Measurements from ENCODE around the gene NOL4L. TPM values are rescaled to one million over a fixed set of nuclear protein-coding genes. Genes with fewer than 3 reads are reported as not detected.

NOL4L gene
- total and polyA plus RNA-seq, 2 experiments from 2014 or later: 38.8 to 39.2 TPM

DNA sequence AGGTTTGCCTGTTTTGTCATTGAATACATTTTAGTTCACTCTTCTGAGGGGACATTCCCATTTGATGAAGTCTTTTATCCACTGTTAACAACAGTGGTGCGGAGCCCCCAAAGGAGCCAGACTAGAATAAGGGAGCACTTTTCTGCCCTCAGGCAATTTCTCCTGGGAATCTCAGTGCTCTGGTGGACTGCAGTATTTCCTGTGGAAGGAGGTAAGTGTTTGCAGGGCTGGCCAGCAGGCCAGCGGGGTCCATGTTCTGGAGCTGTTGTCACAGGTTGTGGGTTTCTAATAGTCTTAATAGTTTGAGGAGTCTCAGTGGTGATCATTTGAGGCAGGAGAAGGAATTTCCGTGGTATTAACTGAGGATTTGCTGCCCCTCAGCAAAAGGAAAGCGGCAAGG lies 143.5 kb downstream of the NOL4L start:
- TF ChIP-seq, protein P1, sequence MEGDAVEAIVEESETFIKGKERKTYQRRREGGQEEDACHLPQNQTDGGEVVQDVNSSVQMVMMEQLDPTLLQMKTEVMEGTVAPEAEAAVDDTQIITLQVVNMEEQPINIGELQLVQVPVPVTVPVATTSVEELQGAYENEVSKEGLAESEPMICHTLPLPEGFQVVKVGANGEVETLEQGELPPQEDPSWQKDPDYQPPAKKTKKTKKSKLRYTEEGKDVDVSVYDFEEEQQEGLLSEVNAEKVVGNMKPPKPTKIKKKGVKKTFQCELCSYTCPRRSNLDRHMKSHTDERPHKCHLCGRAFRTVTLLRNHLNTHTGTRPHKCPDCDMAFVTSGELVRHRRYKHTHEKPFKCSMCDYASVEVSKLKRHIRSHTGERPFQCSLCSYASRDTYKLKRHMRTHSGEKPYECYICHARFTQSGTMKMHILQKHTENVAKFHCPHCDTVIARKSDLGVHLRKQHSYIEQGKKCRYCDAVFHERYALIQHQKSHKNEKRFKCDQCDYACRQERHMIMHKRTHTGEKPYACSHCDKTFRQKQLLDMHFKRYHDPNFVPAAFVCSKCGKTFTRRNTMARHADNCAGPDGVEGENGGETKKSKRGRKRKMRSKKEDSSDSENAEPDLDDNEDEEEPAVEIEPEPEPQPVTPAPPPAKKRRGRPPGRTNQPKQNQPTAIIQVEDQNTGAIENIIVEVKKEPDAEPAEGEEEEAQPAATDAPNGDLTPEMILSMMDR (conservative IDR thresholded peaks at IDR 0.05; ENCODE audit: low read depth in 2 of 2): no peak
- TF ChIP-seq CREB1 (CRISPR knock-in tag; IDR thresholded peaks at IDR 0.05; ENCODE audit: low read depth) (no peak), ZNF114 (CRISPR knock-in tag; IDR thresholded peaks at IDR 0.05) (no peak), ZNF331 (CRISPR knock-in tag; IDR thresholded peaks at IDR 0.05; ENCODE audit: low read depth) (no peak), NANOG (IDR thresholded peaks at IDR 0.05; ENCODE audit: borderline replicate concordance) (no peak), EZH2phosphoT487 (IDR thresholded peaks at IDR 0.05; ENCODE audit: unreplicated experiment) (no peak), POLR2AphosphoS5 (IDR thresholded peaks at IDR 0.05; ENCODE audit: low read depth) (no peak), REST (IDR thresholded peaks at IDR 0.05; ENCODE audit: unreplicated experiment) (no peak), STAT1 (IDR thresholded peaks at IDR 0.05; ENCODE audit: unreplicated experiment) (no peak)
- TF ChIP-seq, protein P2, sequence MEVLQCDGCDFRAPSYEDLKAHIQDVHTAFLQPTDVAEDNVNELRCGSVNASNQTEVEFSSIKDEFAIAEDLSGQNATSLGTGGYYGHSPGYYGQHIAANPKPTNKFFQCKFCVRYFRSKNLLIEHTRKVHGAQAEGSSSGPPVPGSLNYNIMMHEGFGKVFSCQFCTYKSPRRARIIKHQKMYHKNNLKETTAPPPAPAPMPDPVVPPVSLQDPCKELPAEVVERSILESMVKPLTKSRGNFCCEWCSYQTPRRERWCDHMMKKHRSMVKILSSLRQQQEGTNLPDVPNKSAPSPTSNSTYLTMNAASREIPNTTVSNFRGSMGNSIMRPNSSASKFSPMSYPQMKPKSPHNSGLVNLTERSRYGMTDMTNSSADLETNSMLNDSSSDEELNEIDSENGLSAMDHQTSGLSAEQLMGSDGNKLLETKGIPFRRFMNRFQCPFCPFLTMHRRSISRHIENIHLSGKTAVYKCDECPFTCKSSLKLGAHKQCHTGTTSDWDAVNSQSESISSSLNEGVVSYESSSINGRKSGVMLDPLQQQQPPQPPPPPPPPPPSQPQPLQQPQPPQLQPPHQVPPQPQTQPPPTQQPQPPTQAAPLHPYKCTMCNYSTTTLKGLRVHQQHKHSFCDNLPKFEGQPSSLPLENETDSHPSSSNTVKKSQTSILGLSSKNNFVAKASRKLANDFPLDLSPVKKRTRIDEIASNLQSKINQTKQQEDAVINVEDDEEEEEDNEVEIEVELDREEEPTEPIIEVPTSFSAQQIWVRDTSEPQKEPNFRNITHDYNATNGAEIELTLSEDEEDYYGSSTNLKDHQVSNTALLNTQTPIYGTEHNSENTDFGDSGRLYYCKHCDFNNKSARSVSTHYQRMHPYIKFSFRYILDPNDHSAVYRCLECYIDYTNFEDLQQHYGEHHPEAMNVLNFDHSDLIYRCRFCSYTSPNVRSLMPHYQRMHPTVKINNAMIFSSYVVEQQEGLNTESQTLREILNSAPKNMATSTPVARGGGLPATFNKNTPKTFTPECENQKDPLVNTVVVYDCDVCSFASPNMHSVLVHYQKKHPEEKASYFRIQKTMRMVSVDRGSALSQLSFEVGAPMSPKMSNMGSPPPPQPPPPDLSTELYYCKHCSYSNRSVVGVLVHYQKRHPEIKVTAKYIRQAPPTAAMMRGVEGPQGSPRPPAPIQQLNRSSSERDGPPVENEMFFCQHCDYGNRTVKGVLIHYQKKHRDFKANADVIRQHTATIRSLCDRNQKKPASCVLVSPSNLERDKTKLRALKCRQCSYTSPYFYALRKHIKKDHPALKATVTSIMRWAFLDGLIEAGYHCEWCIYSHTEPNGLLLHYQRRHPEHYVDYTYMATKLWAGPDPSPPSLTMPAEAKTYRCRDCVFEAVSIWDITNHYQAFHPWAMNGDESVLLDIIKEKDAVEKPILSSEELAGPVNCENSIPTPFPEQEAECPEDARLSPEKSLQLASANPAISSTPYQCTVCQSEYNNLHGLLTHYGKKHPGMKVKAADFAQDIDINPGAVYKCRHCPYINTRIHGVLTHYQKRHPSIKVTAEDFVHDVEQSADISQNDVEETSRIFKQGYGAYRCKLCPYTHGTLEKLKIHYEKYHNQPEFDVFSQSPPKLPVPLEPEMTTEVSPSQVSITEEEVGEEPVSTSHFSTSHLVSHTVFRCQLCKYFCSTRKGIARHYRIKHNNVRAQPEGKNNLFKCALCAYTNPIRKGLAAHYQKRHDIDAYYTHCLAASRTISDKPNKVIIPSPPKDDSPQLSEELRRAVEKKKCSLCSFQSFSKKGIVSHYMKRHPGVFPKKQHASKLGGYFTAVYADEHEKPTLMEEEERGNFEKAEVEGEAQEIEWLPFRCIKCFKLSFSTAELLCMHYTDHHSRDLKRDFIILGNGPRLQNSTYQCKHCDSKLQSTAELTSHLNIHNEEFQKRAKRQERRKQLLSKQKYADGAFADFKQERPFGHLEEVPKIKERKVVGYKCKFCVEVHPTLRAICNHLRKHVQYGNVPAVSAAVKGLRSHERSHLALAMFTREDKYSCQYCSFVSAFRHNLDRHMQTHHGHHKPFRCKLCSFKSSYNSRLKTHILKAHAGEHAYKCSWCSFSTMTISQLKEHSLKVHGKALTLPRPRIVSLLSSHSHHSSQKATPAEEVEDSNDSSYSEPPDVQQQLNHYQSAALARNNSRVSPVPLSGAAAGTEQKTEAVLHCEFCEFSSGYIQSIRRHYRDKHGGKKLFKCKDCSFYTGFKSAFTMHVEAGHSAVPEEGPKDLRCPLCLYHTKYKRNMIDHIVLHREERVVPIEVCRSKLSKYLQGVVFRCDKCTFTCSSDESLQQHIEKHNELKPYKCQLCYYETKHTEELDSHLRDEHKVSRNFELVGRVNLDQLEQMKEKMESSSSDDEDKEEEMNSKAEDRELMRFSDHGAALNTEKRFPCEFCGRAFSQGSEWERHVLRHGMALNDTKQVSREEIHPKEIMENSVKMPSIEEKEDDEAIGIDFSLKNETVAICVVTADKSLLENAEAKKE (CRISPR knock-in tag; IDR thresholded peaks at IDR 0.05): no peak
- TF ChIP-seq, protein P3, sequence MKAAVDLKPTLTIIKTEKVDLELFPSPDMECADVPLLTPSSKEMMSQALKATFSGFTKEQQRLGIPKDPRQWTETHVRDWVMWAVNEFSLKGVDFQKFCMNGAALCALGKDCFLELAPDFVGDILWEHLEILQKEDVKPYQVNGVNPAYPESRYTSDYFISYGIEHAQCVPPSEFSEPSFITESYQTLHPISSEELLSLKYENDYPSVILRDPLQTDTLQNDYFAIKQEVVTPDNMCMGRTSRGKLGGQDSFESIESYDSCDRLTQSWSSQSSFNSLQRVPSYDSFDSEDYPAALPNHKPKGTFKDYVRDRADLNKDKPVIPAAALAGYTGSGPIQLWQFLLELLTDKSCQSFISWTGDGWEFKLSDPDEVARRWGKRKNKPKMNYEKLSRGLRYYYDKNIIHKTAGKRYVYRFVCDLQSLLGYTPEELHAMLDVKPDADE (IDR thresholded peaks at IDR 0.05): no peak
- H3K4me1 Mint-ChIP-seq: peaks cover 26% of the 10 kb centered on the region
- Histone ChIP-seq H2AFZ (no peak overlapping the region), H3K4me2 (no peak overlapping the region), H3K4me1 (ENCODE audit: insufficient read depth) (peaks cover 26% of the 10 kb centered on the region), H3F3A (replicated peaks; ENCODE audit: low read depth) (peaks cover 5% of the 10 kb centered on the region), H3K79me2 (replicated peaks; ENCODE audit: insufficient read depth) (no peaks in the 10 kb centered on the region), H3K9me2 (ENCODE audit: insufficient read depth) (no peaks in the 10 kb centered on the region), H4K20me1 (replicated peaks; ENCODE audit: insufficient read depth) (peaks cover 36% of the 10 kb centered on the region), H3K4me3 (no peak overlapping the region), H3K27ac (ENCODE audit: low read depth) (no peak overlapping the region), H3K36me3 (ENCODE audit: insufficient read depth) (peaks cover under 1% of the 10 kb centered on the region; the same call in 1 of the 2 replicates), H3K27me3 (ENCODE audit: insufficient read depth) (no peaks in the 10 kb centered on the region)
- H3K27ac Mint-ChIP-seq: no peak overlapping the region
- H3K4me3 Mint-ChIP-seq: no peak overlapping the region
- DNase-seq (ENCODE audit: low spot score): no peak
- no peak for ATAC-seq
- peaks cover 1% of the 10 kb centered on the region for H3K27me3 Mint-ChIP-seq (ENCODE audit: insufficient read depth, low read depth, poor library complexity)
- no peaks in the 10 kb centered on the region for H3K9me3 Mint-ChIP-seq
- H3K36me3 Mint-ChIP-seq (ENCODE audit: low read depth): no peaks in the 10 kb centered on the region; the same call in 1 of the 3 replicates

Measured in GM23338 (cell line).